Dendritic cell treated with granulocyte-macrophage colony-stimulating factor and Interleukin-4, amounts not matched to agents 40 ng/mL and 50 ng/mL, for 4 days (primary cell): ENCODE measurements around the gene PACSIN2.
A peak's percentile ranks its signal among the peaks of the same experiment; 100 is the strongest.

Experiments used
- H3K27ac Mint-ChIP-seq: one replicate; pipeline ENCODE4 v1.8.0; 2022; ENCODE audit warnings: mild to moderate bottlenecking, mixed read lengths
- H3K27me3 Mint-ChIP-seq: one replicate; pipeline ENCODE4 v1.8.0; 2022; ENCODE audit warnings: mild to moderate bottlenecking, mixed read lengths
- H3K36me3 Mint-ChIP-seq: one replicate; pipeline ENCODE4 v1.8.0; 2022; ENCODE audit warnings: low read depth, mixed read lengths
- H3K4me1 Mint-ChIP-seq: one replicate; pipeline ENCODE4 v1.8.0; 2022; ENCODE audit warnings: low read depth, mixed read lengths
- H3K4me3 Mint-ChIP-seq: one replicate; pipeline ENCODE4 v1.8.0; 2022; ENCODE audit warnings: mild to moderate bottlenecking, moderate library complexity, mixed read lengths
- H3K9me3 Mint-ChIP-seq: one replicate; pipeline ENCODE4 v1.8.0; 2022; ENCODE audit warnings: mixed read lengths
- intact Hi-C: fragments of 100-400 bp; cut with micrococcal nuclease; formaldehyde crosslinking; loops from one replicate; pipeline ENCODE4 v1.15.0; 2022

PACSIN2 gene

DNA sequence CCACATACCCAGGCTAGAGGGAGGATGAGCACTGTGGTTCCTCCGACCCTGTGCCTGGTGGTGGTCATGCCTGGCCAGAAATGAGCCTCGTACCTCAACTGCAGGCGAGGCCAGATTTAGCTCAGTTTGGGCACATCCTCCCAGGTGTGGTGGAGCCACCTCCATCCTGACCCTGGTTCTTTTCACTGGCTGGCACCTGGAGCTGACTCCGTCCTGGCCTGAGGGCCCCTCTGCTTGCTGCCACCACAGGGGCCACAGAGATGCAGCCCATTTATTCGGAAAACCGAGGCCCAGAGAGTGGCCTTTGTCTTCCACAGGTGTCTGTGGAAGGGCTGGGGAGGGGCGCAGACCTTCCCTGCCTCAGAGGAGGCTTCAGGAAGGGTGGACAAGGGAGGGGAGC is 148.8 kb downstream of the PACSIN2 start:
- Mint-ChIP-seq H3K9me3 (no peaks in the 10 kb centered on the region), H3K36me3 (peaks cover 39% of the 10 kb centered on the region)
- intact Hi-C loops: no loop called here

GRCh38 chr22:42865536-42865935 is 149.4 kb downstream of the PACSIN2 start:
- H3K27me3 Mint-ChIP-seq: no peaks in the 10 kb centered on the region
- peaks cover 33% of the 10 kb centered on the region for H3K36me3 Mint-ChIP-seq
- H3K9me3 Mint-ChIP-seq: no peaks in the 10 kb centered on the region
- peak overlapping the region; percentile 8 for H3K27ac Mint-ChIP-seq
- peaks cover 45% of the 10 kb centered on the region for H3K4me1 Mint-ChIP-seq
- intact Hi-C loops: loop anchor here (2.0 kb wide), 1 partner anchor 69 kb away; no protein-coding TSS in a partner anchor
- H3K4me3 Mint-ChIP-seq: no peak overlapping the region

More for the DNA sequence above, 148.8 kb downstream of the PACSIN2 start:
- Mint-ChIP-seq H3K27ac (no peak overlapping the region), H3K4me1 (peaks cover 39% of the 10 kb centered on the region), H3K27me3 (no peaks in the 10 kb centered on the region), H3K4me3 (no peak overlapping the region)

GRCh38 chr22:42863349-42863961 is 151.5 kb downstream of the PACSIN2 start:
- Mint-ChIP-seq H3K27ac (peak overlapping the region; percentile 64), H3K4me1 (peaks cover 46% of the 10 kb centered on the region), H3K27me3 (no peaks in the 10 kb centered on the region), H3K4me3 (no peak overlapping the region), H3K9me3 (no peaks in the 10 kb centered on the region), H3K36me3 (peaks cover 12% of the 10 kb centered on the region)
- intact Hi-C loops: no loop called here

GRCh38 chr22:42862045-42862734 is 152.8 kb downstream of the PACSIN2 start:
- no peaks in the 10 kb centered on the region for H3K9me3 Mint-ChIP-seq
- peaks cover 46% of the 10 kb centered on the region for H3K4me1 Mint-ChIP-seq
- peaks cover 10% of the 10 kb centered on the region for H3K36me3 Mint-ChIP-seq
- no peak overlapping the region for H3K4me3 Mint-ChIP-seq
- no peaks in the 10 kb centered on the region for H3K27me3 Mint-ChIP-seq
- intact Hi-C loops: no loop called here
- H3K27ac Mint-ChIP-seq: no peak overlapping the region

- Mint-ChIP-seq H3K27ac (peak overlapping the region; percentile 56), H3K4me3 (no peak overlapping the region), H3K27me3 (no peaks in the 10 kb centered on the region), H3K9me3 (no peaks in the 10 kb centered on the region), H3K4me1 (peaks cover 46% of the 10 kb centered on the region), H3K36me3 (peaks cover 6% of the 10 kb centered on the region)
- intact Hi-C loops: no loop called here
These were observed 154.0 kb downstream of the PACSIN2 start for GRCh38 chr22:42860968-42861367.

- Mint-ChIP-seq H3K27ac (peak overlapping the region; percentile 97), H3K4me1 (peaks cover 39% of the 10 kb centered on the region), H3K4me3 (peak overlapping the region; percentile 76), H3K36me3 (peaks cover 7% of the 10 kb centered on the region), H3K9me3 (no peaks in the 10 kb centered on the region), H3K27me3 (no peaks in the 10 kb centered on the region)
- intact Hi-C loops: no loop called here
These were observed 157.0 kb downstream of the PACSIN2 start for GRCh38 chr22:42857845-42858481.

- peak within 1 kb of the TSS; percentile 97 for H3K27ac Mint-ChIP-seq
- H3K4me3 Mint-ChIP-seq: peak within 1 kb of the TSS; percentile 92
- no peaks in the 10 kb centered on the region for H3K9me3 Mint-ChIP-seq
- intact Hi-C loops: no loop called here
- peaks cover 7% of the 10 kb centered on the region for H3K36me3 Mint-ChIP-seq
- peaks cover 35% of the 10 kb centered on the region for H3K4me1 Mint-ChIP-seq
- no peaks in the 10 kb centered on the region for H3K27me3 Mint-ChIP-seq
These were observed 157.9 kb downstream of the PACSIN2 start, which contains the start of gene ARFGAP3 for GRCh38 chr22:42856865-42857704. Gene ARFGAP3, minus strand, starts transcription at chr22:42857273. Its CDS starts 91 bp downstream, at chr22:42857182.

DNA sequence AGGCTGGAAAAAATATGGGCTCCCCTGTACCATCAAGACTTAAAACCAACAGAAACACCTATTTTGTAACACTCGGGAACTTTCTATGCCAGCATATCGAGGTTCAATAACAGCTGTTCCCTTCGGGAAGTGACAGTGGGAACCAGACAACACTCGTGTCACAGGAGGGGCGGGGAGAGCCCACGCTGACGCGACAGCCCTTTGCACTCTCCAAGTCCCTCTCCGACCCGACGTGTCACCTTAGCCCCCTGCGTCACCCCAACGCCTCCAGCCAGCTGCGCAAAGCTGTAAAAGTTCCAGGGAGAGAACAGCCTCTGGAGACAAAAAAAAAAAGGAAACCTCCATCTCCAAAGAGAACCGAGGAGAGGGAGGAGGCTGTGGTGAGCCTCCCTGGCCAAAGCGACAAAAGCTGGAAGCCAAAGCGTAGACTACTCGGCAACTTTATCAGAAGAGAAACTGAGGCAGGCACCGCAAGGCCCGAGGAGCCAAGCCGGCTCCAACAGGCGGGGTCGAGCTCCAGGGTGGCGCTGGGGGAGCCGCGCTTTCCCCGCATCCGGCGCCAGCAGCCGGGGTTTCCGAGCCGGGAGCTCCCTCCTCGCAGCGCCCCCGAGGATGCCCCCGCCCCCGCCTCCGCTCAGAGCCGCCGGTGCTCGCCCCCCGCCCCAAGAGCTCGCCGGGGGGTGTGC is 158.6 kb downstream of the PACSIN2 start:
- Mint-ChIP-seq H3K27me3 (no peaks in the 10 kb centered on the region), H3K36me3 (peaks cover 7% of the 10 kb centered on the region), H3K27ac (peak overlapping the region; percentile 97), H3K9me3 (no peaks in the 10 kb centered on the region), H3K4me3 (peak overlapping the region; percentile 92), H3K4me1 (peaks cover 29% of the 10 kb centered on the region)
- intact Hi-C loops: no loop called here

GRCh38 chr22:42855721-42856120 is 159.2 kb downstream of the PACSIN2 start:
- Mint-ChIP-seq H3K36me3 (peaks cover 13% of the 10 kb centered on the region), H3K9me3 (no peaks in the 10 kb centered on the region), H3K4me1 (peaks cover 26% of the 10 kb centered on the region), H3K27ac (peak overlapping the region; percentile 97), H3K4me3 (peak overlapping the region; percentile 92), H3K27me3 (no peaks in the 10 kb centered on the region)
- intact Hi-C loops: no loop called here

GRCh38 chr22:42855211-42855610 is 159.7 kb downstream of the PACSIN2 start:
- Mint-ChIP-seq H3K4me1 (peaks cover 23% of the 10 kb centered on the region), H3K27me3 (no peaks in the 10 kb centered on the region), H3K9me3 (no peaks in the 10 kb centered on the region), H3K27ac (no peak overlapping the region), H3K4me3 (no peak overlapping the region), H3K36me3 (peaks cover 14% of the 10 kb centered on the region)
- intact Hi-C loops: no loop called here

DNA sequence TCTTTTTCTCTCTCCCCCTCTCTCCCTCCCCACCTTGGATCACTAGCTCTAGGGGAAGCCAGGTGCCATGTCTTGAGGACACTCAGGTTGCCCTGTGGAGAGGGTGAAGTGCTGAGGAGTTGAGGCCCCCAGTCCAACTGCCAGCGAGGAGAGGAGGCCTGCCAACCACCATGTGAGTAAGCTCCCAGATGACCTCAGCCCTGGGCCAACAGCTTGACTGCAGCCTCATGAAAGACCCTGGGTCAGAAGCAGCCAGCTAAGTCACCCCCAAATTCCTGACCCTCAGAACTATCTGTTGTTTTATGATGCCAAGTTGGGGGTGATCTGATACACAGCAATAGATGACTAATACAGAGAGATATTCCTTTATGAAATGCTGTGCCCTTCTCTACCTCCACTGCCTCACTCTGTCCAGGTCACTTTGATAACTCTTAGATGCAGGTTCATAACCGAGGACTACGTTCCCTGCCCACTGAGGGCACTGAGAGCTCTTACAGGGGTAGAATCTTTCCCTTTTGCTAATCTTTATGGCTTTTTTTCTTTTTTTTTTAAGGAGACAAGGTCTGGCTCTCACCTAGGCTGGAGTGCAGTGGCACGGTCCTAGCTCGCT is 165.9 kb downstream of the PACSIN2 start:
- Mint-ChIP-seq H3K36me3 (peaks cover 41% of the 10 kb centered on the region), H3K9me3 (no peaks in the 10 kb centered on the region), H3K4me3 (no peak overlapping the region), H3K27ac (no peak overlapping the region), H3K4me1 (peaks cover 18% of the 10 kb centered on the region), H3K27me3 (no peaks in the 10 kb centered on the region)
- intact Hi-C loops: no loop called here

GRCh38 chr22:42847110-42847509 is 167.8 kb downstream of the PACSIN2 start:
- Mint-ChIP-seq H3K27ac (no peak overlapping the region), H3K27me3 (no peaks in the 10 kb centered on the region), H3K4me3 (no peak overlapping the region), H3K36me3 (peaks cover 61% of the 10 kb centered on the region), H3K9me3 (no peaks in the 10 kb centered on the region), H3K4me1 (peaks cover 22% of the 10 kb centered on the region)
- intact Hi-C loops: no loop called here

DNA sequence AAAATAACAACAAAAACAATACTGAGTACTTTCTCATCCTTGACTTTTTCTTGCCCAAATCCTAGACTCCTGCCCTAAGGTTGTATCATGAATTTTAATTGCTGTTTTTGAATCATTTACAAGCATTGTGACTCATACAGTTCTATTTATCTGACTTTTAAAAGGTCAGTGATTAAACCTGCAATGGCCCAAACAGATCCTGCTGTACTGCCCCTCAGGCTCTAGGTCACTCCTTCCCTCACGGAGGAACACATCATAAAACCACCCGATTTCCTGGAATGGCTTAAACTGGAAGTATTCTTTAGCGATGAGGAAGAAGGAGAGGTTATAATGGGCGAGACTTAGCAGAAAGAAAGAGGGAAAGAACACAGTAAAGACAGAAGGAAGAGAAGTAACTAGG is 170.2 kb downstream of the PACSIN2 start:
- Mint-ChIP-seq H3K27ac (peak overlapping the region; percentile 54), H3K27me3 (no peaks in the 10 kb centered on the region), H3K4me3 (no peak overlapping the region), H3K36me3 (peaks cover 72% of the 10 kb centered on the region), H3K4me1 (peaks cover 20% of the 10 kb centered on the region), H3K9me3 (no peaks in the 10 kb centered on the region)
- intact Hi-C loops: no loop called here
